Measurements from ENCODE around the gene SH3D19.

Gene SH3D19, protein sequence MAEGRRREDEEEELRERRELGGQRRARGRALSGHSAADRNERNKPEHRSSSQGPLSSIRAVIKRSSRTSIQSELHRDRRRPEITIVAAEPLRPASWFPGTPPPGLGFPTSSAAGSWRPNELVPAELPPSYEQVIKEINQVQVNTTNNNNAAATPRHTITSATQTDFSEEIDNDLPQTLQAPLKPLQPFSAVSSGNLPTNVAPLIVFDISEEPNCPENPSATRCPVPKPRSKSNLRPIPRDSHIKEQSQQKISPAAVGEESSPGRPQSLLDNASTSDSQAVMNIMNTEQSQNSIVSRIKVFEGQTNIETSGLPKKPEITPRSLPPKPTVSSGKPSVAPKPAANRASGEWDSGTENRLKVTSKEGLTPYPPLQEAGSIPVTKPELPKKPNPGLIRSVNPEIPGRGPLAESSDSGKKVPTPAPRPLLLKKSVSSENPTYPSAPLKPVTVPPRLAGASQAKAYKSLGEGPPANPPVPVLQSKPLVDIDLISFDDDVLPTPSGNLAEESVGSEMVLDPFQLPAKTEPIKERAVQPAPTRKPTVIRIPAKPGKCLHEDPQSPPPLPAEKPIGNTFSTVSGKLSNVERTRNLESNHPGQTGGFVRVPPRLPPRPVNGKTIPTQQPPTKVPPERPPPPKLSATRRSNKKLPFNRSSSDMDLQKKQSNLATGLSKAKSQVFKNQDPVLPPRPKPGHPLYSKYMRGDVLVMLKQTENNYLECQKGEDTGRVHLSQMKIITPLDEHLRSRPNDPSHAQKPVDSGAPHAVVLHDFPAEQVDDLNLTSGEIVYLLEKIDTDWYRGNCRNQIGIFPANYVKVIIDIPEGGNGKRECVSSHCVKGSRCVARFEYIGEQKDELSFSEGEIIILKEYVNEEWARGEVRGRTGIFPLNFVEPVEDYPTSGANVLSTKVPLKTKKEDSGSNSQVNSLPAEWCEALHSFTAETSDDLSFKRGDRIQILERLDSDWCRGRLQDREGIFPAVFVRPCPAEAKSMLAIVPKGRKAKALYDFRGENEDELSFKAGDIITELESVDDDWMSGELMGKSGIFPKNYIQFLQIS

DNA sequence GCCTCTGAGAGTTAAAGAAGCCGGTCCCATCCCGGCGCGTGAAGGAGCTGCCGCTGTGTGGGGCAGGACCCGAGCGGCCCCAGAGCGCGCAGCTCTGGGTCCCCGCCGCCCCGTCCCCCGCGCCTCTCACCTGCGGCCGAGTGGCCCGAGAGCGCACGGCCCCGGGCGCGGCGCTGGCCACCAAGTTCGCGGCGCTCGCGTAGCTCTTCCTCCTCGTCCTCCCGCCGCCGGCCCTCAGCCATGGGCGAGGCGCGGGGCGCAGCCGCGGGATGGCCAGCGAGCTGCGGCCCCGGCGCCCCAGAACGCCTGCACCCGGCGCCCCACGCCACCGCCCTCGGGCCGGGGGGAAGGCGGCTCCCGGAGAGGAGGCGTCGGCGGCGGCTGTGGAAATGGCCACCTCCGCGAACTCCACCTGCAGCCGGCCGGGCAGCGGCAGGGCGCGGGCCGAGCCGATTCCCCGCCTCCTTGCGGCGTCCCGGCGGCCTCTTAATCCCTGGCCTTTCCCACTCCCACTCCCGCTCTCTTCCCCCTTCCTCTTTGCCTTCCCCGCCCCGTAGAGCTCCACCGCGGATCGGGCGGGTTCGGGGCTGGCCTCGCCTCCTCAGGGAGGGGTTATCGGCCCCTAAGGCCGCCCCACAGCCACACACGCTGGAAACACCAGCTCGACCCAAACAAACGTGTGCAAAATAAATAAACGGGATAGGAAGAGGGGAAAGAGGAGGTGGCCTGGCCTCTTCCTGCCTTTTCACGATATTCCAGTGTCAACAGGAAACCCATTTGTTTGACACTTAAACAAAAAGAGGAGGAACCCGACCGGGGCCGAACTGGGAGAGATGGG lies at the start of gene SH3D19:
SH3D19 (minus strand) TSS at position 495 of the 838 bp plus-strand sequence; CDS start at position 242, 253 bp downstream.
- DNase-seq (ENCODE audit: low read depth): no peak
- H3K4me3 ChIP-seq (ENCODE audit: low read depth, low read length): no peak within 1 kb of the TSS
- TF ChIP-seq, protein P1, sequence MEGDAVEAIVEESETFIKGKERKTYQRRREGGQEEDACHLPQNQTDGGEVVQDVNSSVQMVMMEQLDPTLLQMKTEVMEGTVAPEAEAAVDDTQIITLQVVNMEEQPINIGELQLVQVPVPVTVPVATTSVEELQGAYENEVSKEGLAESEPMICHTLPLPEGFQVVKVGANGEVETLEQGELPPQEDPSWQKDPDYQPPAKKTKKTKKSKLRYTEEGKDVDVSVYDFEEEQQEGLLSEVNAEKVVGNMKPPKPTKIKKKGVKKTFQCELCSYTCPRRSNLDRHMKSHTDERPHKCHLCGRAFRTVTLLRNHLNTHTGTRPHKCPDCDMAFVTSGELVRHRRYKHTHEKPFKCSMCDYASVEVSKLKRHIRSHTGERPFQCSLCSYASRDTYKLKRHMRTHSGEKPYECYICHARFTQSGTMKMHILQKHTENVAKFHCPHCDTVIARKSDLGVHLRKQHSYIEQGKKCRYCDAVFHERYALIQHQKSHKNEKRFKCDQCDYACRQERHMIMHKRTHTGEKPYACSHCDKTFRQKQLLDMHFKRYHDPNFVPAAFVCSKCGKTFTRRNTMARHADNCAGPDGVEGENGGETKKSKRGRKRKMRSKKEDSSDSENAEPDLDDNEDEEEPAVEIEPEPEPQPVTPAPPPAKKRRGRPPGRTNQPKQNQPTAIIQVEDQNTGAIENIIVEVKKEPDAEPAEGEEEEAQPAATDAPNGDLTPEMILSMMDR (IDR thresholded peaks at IDR 0.05; ENCODE audit: insufficient read depth, low read depth, low read length, missing control alignments): no peak

DNA sequence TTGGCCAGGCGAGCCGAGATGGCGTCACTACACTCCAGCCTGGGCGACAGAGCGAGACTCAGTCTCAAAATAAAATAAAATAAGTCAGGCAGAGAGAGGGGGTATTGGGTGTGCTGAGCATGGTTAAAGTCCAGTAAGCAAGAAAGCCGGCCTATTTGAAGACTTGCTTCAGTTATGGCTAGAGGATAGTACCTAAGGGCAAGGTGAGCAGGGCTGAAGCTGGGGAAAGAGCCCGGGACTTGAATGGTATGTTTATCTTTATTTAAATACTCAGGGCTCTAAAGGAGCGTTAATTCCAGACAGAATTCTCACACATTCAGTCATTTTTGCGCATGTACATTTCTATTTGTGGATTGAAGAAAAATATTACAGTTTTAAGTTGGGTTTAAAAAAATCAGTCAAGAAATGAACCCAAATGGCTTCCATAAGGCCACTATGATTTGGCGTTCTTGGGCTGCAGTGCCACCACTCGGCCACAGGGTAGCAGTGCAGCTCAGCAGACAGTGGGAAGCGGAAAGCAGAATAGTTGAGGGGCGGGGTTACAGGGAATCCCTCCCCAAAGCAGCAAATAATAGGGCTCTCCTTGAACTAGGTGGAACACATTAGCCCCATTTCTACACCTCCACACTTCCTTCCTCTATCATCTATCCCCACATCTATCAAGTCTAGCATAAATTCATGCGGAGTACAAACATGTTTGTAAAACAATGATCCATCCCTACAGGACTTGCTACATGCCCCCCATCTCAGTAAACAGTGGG lies 37.2 kb upstream of the SH3D19 start:
- TF ChIP-seq, protein P1 (IDR thresholded peaks at IDR 0.05; ENCODE audit: insufficient read depth, low read depth, low read length, missing control alignments): peak; percentile 98
- no peak overlapping the region for H3K4me3 ChIP-seq (ENCODE audit: low read depth, low read length)
- DNase-seq (ENCODE audit: low read depth): peak; percentile 88

DNA sequence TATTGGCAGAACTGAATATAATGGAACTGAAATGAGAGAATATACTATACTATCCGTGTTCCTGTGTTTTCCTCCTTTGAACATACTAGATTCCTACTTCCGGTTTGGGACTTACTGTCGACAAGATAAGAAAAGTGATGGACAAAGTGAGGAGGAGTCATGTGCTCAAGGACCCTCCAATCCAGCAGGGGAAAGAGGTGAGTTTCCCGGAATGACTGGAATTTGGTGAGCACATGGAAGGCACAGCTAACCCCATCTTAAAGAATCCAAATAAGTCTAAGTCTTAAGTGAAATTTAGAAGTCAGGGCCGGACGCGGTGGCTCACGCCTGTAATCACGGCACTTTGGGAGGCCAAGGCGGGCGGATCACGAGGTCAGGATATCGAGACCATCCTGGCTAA lies 36.6 kb upstream of the SH3D19 start:
- TF ChIP-seq, protein P1 (IDR thresholded peaks at IDR 0.05; ENCODE audit: insufficient read depth, low read depth, low read length, missing control alignments): no peak
- DNase-seq (ENCODE audit: low read depth): no peak
- H3K4me3 ChIP-seq (ENCODE audit: low read depth, low read length): no peak overlapping the region

DNA sequence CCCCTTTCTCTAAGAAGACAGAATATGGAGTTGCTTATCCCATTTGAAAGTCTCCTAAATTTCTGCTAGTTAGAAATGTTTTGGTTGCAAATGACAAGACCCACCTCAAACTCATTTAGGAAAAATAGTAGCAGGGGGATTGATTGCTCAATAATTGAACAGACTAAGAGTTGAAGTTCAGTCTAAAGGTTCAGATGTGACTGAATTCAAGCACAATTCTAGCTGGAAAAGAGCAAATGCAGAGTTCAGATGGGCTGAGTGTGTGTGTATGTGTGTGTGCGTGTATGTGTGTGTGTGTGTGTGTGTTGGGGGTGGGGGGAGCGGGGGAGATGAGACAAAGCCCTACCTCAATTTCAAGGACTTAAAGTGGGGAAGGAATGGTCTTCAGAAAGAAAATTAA lies 35.7 kb upstream of the SH3D19 start:
- no peak overlapping the region for H3K4me3 ChIP-seq (ENCODE audit: low read depth, low read length)
- TF ChIP-seq, protein P1 (IDR thresholded peaks at IDR 0.05; ENCODE audit: insufficient read depth, low read depth, low read length, missing control alignments): no peak
- no peak for DNase-seq (ENCODE audit: low read depth)

DNA sequence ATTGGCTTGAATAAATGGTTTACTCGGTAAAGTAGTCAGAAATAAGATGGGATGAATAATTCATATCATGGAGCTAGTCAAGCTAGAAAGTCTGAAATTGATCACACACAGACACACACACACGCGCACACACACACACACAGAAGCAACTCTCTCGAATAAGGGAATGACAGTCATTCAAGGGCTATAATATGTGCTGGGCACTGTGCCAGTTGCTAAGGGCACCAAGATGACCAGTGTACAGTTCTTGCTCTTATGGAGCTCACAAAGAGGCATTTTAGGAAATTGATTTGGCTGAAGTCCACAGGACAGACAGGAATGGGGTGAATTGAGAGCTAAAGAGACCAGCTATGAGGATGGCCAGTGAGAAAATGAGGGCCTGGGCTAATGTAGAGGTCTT lies 34.2 kb upstream of the SH3D19 start:
- DNase-seq (ENCODE audit: low read depth): no peak
- no peak overlapping the region for H3K4me3 ChIP-seq (ENCODE audit: low read depth, low read length)
- TF ChIP-seq, protein P1 (IDR thresholded peaks at IDR 0.05; ENCODE audit: insufficient read depth, low read depth, low read length, missing control alignments): no peak
